Pulmonary artery endothelial cell (primary cell): ENCODE data around the gene HOMEZ. TPM values are rescaled to one million over a fixed set of nuclear protein-coding genes. Genes with fewer than 3 reads are reported as not detected.

Source experiments
- DNase-seq: peaks from one replicate; pipeline ENCODE4 v3.0.0-alpha.2; 2011; ENCODE audit warnings: low read depth, low spot score
- total RNA-seq: library from RNA; depleted of rRNA; stranded (reverse); fragments of >200 nt; gene quantifications from 2 replicates; pipeline ENCODE4 v1.2.3, GENCODE V29; 2014

Gene HOMEZ
- total RNA-seq, 1 donor from 2014 or later, result 4.0 TPM

DNA sequence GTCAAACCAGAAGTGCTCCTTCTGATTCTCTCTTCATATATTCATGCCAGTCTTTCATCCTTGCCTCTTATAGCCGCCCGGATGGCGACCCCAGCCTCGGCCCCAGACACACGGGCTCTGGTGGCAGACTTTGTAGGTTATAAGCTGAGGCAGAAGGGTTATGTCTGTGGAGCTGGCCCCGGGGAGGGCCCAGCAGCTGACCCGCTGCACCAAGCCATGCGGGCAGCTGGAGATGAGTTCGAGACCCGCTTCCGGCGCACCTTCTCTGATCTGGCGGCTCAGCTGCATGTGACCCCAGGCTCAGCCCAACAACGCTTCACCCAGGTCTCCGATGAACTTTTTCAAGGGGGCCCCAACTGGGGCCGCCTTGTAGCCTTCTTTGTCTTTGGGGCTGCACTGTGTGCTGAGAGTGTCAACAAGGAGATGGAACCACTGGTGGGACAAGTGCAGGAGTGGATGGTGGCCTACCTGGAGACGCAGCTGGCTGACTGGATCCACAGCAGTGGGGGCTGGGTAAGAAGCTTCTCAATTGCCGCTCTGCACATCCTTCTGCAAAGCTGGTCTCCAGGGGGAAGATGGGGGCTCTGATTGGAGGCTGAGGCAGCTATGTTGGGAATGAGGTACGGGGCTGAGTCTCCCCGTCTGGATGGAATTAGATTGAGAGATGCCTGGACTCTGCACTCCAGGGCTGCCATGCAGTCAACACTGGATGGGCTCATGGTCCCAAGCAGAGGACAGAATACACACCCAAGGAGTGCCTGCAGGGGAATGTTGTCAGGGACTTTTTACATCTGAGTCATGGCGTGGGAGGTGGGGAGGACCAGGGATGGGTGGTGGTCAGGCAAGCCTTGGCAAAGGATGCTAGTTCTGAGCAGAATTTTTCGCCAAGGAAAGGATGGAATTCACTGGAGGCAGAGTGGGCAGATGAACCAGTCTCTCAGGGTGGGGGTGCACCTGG lies 22.0 kb upstream of the HOMEZ start:
- DNase-seq, result no peak

- no peak for DNase-seq
Observed at GRCh38 chr14:23307146-23307530, 21.2 kb upstream of the HOMEZ start.

GRCh38 chr14:23306412-23307145 lies 20.6 kb upstream of the HOMEZ start, which contains the start of gene BCL2L2:
Gene BCL2L2 (plus strand): TSS chr14:23306833. CDS start chr14:23307768, 935 bp downstream.
- DNase-seq, result peak; percentile 72

GRCh38 chr14:23302290-23303225 lies 16.6 kb upstream of the HOMEZ start, which contains the start of gene PPP1R3E:
Gene PPP1R3E (minus strand): TSS chr14:23302859. CDS start chr14:23302576, 283 bp downstream.
- no peak for DNase-seq

DNA sequence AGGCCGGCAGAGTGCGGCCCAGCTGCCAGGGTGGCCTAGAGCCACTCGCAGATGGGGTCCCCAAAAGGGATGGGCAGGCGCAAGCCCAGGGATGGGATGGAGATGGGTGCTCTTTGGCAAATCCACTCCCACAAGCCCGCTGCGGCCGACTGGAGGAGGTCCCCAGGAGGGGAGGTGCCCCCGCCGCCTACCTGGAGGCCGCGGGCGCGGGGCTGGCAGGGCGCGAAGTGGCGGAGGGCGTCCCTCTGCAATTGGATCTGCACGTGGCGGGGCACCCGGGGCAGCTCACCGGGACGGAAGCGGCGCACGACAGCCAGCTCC lies 16.0 kb upstream of the HOMEZ start:
- no peak for DNase-seq

DNA sequence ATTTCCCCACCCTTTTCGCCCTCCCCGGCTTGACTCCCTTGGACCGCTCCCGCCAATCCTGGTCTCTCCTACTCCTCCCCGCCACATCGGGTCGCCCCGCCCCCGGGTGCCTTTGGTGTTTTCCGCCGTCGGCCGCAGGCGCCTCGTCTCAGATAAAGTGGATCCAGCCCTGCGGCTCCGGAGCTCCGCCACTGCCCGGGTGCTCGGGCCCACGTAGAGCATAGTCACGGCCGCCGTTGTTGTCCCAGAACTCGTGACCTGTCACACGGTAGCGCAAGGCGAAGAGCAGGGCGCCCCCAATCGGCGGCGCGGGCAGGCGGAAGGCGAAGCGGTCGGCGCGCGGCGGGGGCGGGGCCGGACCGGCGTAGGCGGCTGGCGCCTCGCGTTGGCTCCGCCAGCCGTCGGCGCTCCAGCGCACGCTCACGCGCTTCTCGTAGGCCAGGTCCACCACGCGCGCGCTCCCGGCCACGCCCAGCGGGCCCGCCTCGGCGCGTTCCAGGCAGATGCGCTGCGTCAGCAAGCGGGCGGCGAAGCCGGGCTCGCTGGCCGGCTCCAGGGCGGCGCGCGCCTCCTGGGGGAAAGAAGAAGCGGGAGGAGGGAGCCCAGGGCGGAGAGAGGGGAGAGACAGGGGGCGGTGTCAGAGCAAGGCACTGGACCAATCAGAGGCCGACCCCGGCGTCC lies 15.5 kb upstream of the HOMEZ start:
- DNase-seq, result peak; percentile 92

DNA sequence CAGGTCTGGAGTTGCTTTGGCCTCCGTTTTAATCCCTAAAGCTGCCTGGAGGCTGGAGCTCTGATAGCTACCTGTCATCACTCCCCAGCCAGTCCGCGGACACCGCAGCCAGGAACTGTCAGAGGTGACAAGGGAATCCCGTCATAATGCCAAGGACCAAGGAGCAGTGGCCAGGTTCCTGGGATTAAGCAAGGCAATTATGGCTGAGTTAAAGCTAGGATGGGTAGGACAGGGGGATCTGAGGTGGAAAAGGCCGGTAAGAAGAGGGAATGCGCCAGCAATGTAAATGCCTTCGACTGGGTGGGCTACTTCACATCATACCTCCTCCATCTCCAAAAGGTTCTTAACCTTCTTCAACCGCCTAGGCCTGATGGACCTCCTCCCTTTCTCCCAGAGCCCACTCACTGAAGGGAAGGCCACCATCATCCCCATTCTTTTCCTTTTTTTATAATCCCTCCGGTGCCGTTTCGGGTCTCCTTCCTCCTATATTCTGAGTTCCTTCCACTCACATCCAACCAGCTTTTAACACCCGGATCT lies 14.8 kb upstream of the HOMEZ start:
- DNase-seq, result no peak

DNA sequence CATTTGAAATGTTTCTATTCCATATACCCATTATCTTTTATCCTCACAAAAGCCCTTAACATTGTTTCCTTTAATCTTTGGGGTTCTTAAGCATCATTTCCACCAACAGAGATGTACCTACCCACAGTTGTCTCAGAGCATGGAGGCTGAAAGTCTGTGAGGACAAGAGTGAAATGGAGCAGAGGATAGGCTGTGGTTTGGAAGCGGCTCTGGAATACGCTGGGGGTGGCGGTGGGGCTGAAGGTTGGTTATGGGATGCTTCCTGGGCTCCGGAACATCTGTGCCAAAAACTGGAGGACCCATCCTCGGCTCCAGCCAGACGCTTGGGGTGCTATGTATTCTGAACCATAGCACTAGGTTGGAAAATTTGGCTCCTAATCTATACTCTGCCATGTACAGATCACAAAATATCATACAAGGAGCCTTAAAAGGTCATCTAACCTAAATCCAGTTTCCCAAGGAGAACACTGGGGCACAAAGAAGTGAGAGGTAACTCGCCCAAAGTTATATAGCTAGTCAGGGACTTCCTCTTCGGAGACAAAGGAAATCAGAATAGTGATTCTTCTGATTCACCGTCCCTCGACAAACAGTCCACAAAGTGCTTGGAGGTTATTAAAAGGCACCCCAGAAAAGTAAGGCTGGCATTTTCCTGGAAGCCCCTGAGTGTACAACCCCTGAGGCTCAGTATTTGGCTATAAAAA lies 14.2 kb upstream of the HOMEZ start:
- no peak for DNase-seq

GRCh38 chr14:23299211-23299957 lies 13.5 kb upstream of the HOMEZ start:
- no peak for DNase-seq

GRCh38 chr14:23297611-23298277 lies 11.8 kb upstream of the HOMEZ start:
- no peak for DNase-seq

DNA sequence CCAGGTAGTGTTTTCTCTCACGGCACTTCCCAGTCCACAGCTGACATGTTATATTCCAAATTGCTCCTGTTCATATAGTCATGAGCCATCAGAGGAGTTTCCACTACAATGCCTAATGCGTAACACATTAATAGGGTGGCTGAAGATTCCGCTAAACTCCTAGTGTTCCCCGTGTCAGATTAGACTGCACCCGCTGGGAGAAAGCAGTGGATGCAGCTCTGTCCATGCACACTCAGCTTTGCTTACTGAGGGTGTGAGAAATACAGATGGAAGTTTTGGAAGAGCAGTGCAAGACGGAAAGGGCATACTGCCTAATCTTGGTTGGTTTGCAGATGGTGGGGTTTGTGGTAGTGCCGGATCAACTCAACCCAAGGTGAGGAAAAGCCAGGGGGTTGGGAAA lies 11.2 kb upstream of the HOMEZ start:
- no peak for DNase-seq

GRCh38 chr14:23296012-23296777 lies 10.3 kb upstream of the HOMEZ start:
- no peak for DNase-seq

GRCh38 chr14:23294734-23295561 lies 9.0 kb upstream of the HOMEZ start:
- no peak for DNase-seq

- DNase-seq, result no peak
Observed at GRCh38 chr14:23286902-23287479, 1.1 kb upstream of the HOMEZ start.

GRCh38 chr14:23285530-23286019 lies 357 bp downstream of the HOMEZ start:
- no peak for DNase-seq
